ENCODE data around the gene LSM2.
"Not testable (repeated sequence)": the region's sequence is repeated elsewhere in the genome, so short reads cannot be mapped to it uniquely, and the experiment has no call there.

LSM2 gene

DNA sequence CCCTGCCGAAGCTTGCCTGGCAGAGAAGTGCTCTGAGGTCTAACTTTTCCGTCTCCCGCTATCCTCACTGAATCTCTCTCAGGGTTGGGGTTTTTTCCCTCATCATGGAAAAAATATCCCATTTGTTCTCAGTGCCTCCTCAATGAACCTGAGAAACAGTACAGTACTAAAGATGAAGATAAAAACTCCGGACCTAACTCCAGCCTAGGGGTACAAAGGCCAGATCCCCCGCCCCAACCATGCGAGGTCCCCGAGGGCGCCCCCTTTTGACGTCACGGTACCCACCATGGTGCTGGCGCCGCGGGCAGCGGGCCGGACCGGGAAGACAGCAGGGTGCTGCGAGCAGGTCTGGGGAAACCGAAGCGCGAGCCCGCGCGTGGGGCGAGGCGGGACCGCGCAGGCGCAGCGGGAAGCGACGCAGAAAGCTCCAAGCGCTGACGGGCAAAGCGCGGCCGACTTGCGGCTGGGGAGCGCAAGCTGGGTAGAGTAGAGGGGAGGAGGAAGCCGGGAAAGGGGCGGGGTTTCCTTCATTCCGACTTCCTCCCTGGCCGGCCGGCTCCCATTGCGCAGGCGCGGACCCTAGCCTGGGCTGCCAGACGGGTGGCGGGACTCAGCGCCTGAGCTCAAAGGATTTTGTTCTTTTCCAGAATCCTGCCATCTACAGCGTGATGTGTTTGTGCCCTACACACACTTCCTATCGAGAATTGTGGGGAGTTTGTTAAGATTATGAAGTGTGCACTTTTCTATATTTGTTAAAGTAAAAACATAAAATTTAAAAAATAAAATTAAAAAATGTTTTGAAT lies at the start of gene LSM2:
Gene LSM2, minus strand, starts transcription at position 497 of the 803 bp plus-strand sequence. Its CDS starts 209 bp downstream, at position 288.
- DNase-seq, result peak; percentile 67

GRCh38 chr6:31851980-31852718 lies 45.4 kb upstream of the LSM2 start:
- DNase-seq, result not testable (repeated sequence)

DNA sequence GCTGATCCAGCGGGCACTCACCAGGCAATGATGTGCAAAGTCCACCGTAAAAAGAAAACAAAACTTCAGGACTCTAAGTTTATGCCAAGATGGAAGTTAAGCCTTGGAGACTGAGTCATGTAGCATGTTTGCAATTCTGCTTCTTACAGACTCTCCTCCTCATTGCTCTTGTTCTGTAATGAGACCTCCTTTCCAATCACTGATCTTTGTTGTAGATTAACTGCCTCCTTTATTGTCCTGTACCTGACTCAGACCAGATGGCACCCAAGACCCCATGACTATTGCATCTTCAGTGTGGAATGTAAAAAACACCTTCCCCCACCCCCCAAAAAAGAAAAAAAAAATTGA lies 44.7 kb upstream of the LSM2 start:
- DNase-seq, result no peak

DNA sequence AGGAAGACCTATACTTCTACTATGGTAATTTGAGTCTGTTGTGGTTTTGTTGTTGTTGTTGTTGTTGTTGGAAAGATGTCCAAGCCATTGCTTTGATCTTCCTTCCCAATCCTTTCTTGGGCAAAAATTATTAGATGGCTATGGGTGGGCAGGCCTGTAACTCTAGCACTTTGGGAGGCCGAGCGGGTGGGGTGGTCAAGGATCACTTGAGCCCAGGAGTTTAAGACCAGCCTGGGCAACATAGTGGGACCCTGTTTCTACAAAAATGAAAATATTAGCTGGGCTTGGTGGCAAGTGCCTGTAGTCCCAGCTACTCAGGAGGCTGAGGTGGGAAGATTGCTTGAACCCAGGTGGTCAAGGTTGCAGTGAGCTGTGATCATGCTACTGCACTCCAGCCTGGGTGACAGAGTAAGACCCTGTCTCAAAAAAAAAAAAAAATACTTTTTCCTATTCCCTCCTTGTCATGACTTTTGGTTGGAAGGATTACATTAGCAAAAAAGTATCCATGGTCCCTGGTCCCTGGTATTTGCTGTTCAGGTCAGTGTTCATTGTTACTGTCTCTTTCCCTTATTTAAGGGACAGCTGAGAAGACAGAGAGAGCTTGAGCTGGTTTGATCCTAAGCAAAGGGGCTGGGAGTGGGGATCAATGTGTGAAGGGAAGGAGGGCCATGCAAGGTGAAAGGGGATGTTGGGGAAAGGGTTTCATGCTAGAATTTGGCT lies 44.2 kb upstream of the LSM2 start:
- no peak for DNase-seq

GRCh38 chr6:31847276-31847978 lies 40.7 kb upstream of the LSM2 start:
- DNase-seq, result no peak

DNA sequence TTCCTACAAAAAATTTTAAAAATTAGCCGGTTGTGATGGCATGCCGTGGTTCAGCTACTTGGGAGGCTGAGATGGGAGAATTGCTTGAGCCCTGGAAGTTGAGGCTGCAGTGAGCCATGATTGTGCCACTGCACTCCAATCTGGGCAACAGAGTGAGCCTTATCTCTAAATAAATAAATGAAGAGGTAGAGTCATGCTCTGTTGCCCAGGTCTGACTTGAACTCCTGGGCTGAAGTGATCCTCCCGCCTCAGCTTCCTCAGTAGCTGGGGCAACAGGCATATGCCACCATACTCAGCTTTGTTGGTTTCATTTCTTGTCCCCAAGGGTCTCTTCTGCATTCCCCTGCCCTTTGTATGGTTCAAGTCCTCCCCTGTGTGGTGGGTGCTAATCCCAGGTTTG lies 37.7 kb upstream of the LSM2 start:
- DNase-seq, result no peak

DNA sequence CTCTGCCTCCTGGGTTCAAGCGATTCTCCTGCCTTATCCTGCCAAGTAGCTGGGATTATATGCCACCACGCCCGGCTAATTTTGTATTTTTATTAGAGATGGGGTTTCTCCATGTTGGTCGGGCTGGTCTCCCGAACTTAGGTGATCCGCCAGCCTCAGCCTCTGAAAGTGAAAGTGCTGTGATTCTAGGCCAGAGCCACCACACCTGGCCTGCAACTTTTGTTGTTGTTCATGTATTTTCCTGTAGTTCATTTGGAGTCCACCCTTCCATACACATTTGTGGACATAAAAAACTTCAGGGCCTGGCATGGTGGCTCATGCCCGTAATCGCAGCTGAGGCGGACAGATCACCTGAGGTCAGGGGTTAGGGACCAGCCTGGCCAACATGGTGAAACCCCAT lies 35.3 kb upstream of the LSM2 start:
- DNase-seq, result no peak

GRCh38 chr6:31839779-31840126 lies 33.0 kb upstream of the LSM2 start:
- not testable (repeated sequence) for DNase-seq

GRCh38 chr6:31838968-31839367 lies 32.2 kb upstream of the LSM2 start:
- no peak for DNase-seq

GRCh38 chr6:31838114-31838553 lies 31.4 kb upstream of the LSM2 start:
- not testable (repeated sequence) for DNase-seq

DNA sequence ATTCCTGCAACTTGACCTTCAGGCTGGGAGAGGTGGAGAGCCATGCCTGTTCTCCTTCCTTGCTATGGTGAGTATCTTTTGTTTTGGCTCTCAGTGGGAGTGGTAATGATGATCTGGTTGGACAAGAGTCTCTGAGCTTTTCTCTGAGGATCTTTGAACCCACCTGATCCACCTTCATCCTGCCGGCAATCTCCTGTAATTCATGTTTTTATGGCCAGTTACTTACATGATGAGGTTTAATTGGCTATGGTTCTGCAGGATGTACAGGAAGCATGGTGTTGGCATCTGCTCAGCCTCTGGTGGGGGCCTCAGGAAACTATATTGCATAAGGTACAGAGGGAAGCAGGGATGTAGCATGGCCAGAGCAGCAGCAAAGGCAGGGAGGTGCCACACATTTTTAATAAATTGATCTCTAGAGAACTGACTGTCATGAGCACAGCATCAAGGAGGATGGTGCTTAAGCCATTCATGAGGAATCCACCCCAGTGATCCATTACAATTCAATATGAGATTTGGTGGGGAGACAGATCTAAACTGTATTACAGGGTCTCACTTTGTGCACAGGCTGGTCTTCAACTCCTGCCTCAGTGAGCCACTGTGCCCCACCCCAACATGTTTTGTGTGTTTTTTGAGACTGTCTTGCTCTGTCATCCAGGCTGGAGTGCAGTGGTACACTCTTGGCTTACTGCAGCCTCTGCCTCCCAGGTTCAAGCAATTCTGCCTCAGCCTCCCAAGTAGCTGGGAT lies 30.8 kb upstream of the LSM2 start:
- DNase-seq, result no peak

DNA sequence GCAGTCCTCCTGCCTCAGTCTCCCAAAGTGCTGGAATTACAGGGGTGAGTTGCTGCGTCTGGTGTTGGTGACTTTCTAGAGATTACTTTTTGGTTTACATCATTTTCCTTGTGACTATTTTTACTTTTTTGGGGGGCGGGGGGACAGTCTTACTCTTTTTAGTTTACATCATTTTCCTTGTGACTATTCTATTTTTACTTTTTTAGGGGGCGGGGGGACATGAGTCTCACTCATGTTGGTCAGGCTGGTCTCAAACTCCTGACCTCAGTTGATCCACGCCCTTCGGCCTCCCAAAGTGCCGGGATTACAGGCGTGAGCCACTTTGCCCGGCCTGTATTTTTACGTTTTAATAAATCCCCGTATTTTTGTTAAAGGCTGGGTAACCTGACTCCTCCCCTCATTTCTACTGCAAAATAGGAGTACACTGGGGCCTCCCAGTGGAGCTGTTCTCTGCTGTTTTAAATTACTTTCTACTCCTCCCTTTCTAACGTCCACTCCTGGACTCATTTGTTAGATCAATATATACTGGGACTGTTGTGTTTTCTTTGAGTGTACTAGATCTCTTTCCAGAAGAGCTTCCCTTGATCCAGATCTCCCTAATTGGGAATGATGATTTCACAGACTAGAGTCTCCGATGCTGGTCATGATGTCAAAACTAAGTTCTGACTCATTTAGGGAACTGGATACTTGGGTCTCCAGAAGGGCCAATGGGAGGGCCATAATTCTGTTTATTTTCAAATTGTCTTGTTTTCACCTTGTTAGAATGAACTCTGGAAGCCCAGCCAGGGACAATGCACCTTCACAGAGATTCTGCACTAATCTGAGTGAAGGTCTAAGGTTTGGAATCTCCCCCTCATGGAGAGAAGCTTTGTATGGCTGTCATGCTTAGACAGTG lies 30.0 kb upstream of the LSM2 start:
- no peak for DNase-seq

- DNase-seq, result no peak
Observed at GRCh38 chr6:31836047-31836473, 29.3 kb upstream of the LSM2 start.

DNA sequence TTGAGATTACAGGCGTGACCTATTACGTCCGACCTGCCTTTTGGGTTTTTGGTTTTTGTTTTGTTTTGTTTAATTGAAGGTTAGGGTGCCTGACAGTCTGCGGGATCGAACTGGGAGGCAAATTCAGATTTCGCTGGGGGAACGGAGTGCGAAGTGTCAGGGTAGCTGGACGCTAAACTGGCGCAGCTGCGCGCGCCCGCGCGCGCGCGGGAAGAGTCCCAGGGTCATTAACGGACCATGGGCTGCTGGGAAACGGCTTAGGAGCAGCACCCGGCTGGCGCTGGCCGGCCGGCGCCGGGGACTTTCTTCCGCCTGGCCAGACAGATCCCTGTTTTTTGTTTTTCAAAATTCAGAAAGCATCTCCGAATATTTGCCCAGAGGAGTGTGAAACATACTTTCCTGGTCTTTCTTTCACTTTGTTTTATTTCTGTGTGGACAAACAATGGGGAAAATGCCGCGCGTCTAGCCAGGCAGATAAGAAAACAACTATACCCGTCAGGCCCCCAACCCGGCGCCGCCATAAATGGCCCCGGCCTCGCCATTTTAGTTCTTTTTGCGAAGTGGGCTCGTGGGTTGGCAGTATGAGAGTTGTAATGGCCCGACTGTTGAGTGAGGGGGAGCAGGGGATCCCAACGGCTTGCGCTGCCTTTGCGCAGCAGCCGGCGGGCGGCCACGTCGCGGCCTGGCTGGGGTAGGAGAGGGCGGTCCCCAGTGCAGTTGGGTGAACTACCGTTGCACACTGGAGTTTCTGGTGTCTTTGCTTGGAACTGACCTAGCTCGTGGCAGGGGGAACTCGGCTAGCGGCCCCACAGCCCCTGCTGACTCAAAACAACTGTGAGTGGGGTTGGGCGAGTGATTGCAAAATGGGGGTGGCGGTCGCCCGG lies 27.8 kb upstream of the LSM2 start:
- DNase-seq, result peak; percentile 66

GRCh38 chr6:31831350-31832215 lies 24.8 kb upstream of the LSM2 start:
- DNase-seq, result no peak

DNA sequence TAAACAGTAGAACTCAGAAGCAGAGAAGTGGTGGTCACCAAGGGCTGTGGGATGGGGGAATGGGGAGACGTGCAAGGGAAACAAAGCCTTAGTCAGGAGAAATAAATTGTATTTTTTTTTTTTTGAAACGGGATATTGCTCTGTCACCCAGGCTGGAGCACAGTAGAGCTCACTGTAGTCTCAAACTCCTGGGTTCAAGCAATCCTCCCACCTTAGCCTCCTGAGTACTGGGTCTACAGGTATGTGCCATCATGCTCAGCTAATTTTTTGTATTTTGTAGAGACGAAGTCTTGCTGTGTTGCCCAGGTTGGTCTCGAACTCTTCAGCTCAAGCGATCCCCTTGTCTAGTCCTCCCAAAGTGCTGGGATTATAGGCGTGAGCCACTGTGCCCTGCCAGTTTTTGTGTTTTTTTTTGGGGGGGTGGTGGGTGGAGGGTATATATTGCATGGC lies 24.1 kb upstream of the LSM2 start:
- DNase-seq, result no peak

DNA sequence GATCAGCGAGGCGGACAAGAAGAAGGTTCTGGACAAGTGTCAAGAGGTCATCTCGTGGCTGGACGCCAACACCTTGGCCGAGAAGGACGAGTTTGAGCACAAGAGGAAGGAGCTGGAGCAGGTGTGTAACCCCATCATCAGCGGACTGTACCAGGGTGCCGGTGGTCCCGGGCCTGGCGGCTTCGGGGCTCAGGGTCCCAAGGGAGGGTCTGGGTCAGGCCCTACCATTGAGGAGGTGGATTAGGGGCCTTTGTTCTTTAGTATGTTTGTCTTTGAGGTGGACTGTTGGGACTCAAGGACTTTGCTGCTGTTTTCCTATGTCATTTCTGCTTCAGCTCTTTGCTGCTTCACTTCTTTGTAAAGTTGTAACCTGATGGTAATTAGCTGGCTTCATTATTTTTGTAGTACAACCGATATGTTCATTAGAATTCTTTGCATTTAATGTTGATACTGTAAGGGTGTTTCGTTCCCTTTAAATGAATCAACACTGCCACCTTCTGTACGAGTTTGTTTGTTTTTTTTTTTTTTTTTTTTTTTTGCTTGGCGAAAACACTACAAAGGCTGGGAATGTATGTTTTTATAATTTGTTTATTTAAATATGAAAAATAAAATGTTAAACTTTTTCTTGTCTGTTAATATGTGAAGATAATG lies 23.0 kb upstream of the LSM2 start:
- DNase-seq, result peak; percentile 28

DNA sequence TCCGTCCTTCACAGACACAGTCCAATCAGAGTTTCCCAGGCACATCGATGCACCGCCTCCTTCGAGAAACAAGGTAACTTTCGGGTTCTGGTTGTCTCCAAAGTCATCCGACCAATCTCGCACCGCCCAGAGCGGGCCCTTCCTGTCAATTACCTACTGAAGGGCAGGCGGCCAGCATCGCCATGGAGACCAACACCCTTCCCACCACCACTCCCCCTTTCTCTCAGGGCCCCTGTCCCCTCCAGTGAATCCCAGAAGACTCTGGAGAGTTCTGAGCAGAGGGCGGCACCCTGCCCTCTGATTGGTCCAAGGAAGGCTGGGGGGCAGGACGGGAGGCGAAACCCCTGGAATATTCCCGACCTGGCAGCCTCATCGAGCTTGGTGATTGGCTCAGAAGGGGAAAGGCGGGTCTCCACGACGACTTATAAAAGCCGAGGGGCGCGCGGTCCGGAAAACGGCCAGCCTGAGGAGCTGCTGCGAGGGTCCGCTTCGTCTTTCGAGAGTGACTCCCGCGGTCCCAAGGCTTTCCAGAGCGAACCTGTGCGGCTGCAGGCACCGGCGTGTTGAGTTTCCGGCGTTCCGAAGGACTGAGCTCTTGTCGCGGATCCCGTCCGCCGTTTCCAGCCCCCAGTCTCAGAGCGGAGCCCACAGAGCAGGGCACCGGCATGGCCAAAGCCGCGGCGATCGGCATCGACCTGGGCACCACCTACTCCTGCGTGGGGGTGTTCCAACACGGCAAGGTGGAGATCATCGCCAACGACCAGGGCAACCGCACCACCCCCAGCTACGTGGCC lies 20.7 kb upstream of the LSM2 start, which contains the start of gene HSPA1B:
Gene HSPA1B, plus strand, starts transcription at position 453 of the 794 bp plus-strand sequence. Its CDS starts 213 bp downstream, at position 666.
- peak; percentile 98 for DNase-seq

All from NCI-H1417 treated with DMSO at 0.1 percent for 48 hours (cell line).